Esophagus muscularis mucosa (tissue), 4 donors: ENCODE measurements around the gene TMEM94. TPM values are rescaled to one million over a fixed set of nuclear protein-coding genes. Genes with fewer than 3 reads are reported as not detected.
A peak's percentile ranks its signal among the peaks of the same experiment; 100 is the strongest.

Experiments
- DNase-seq: peaks from one replicate; pipeline ENCODE4 v3.0.0-alpha.2; 2017; ENCODE audit errors: extremely low spot score
- H3K27ac ChIP-seq, 4 donors: fragments of 200-600 bp; sonication (generic); replicated peaks in 1 of 4; 1 replicate in 3 of 4; 2 replicates in 1 of 4; pipeline ENCODE4 v1.5.1; 2016 to 2019; ENCODE audit warnings: mild to moderate bottlenecking in 1 of 4
- H3K27me3 ChIP-seq, 4 donors: fragments of 200-600 bp; sonication (generic); one replicate each; pipeline versions ENCODE4 v1.5.1 to v1.6.0; 2016 to 2019
- H3K36me3 ChIP-seq, 4 donors: fragments of 200-600 bp; sonication (generic); one replicate each; pipeline ENCODE4 v1.5.1; 2016 to 2019
- H3K4me1 ChIP-seq, 4 donors: fragments of 200-600 bp; sonication (generic); one replicate each; pipeline ENCODE4 v1.5.1; 2016 to 2019
- H3K4me3 ChIP-seq, 4 donors: fragments of 200-600 bp; sonication (generic); 1 replicate in 2 of 4; 2 replicates in 2 of 4; pipeline ENCODE4 v1.5.1; 2016 to 2019; ENCODE audit warnings: mild to moderate bottlenecking in 4 of 4, moderate library complexity in 1 of 4
- H3K9me3 ChIP-seq, 4 donors: fragments of 200-600 bp; sonication (generic); 1 replicate in 3 of 4; 2 replicates in 1 of 4; pipeline ENCODE4 v1.5.1; 2016 to 2019
- CTCF ChIP-seq, 3 experiments: fragments of 200-600 bp in 2 of 3; fragments of 450-650 bp in 1 of 3; sonication (generic) in 2 of 3; IDR thresholded peaks; one replicate each; pipeline ENCODE4 v1.5.1; 2017 to 2019; ENCODE audit warnings: antibody characterized with exemption in 3 of 3, mild to moderate bottlenecking in 2 of 3, moderate library complexity in 1 of 3
- EP300 ChIP-seq: sonication (generic); formaldehyde crosslinking; IDR thresholded peaks from one replicate; pipeline ENCODE4 v1.6.1; 2017; ENCODE audit warnings: antibody characterized with exemption
- POLR2A ChIP-seq: fragments of 450-650 bp; IDR thresholded peaks from one replicate; pipeline ENCODE4 v1.6.1; 2017; ENCODE audit warnings: antibody characterized with exemption, moderate library complexity, mild to moderate bottlenecking, low read depth
- POLR2AphosphoS5 ChIP-seq, 2 donors: sonication (generic); formaldehyde crosslinking; IDR thresholded peaks; one replicate each; pipeline ENCODE4 v1.6.1; 2017; ENCODE audit warnings: antibody characterized with exemption in 2 of 2
- WGBS: methylation state at CpG from one replicate; pipeline ENCODE4 v1.1.5; 2018; 5-methylcytosine and 5-hydroxymethylcytosine counted together
- intact Hi-C: fragments of 100-400 bp; cut with DNase I; formaldehyde crosslinking; loops from one replicate; pipeline ENCODE4 v1.15.1; 2023
- total RNA-seq, 4 donors: library from RNA; depleted of rRNA; stranded (reverse); fragments of >200 nt; gene quantifications; one replicate each; pipeline versions ENCODE4 v1.1.0 to v1.2.1, GENCODE V29; 2016

The TMEM94 gene
- total RNA-seq, 4 donors from 2014 or later = 35.3 to 71.4 (median 46.3) TPM

GRCh38 chr17:75457047-75457654, 716 bp downstream of the TMEM94 start:
- H3K4me3 ChIP-seq = peak overlapping the region; percentile 90 to 96 (median 92)
- intact Hi-C loops = no loop called here
- WGBS = 0% methylated on average over 21 of the region's 38 CpGs
- no peaks in the 10 kb centered on the region for H3K27me3 ChIP-seq
- peak overlapping the region; percentile 90 to 94 (median 91) for H3K27ac ChIP-seq
- no peaks in the 10 kb centered on the region for H3K9me3 ChIP-seq
- peaks cover 34 to 46% (median 40%) of the 10 kb centered on the region in 4 donors for H3K4me1 ChIP-seq
- H3K36me3 ChIP-seq = no peaks in the 10 kb centered on the region
- TF ChIP-seq EP300 (no peak), POLR2A (no peak), POLR2AphosphoS5 (IDR thresholded peaks at IDR 0.05) (peak; percentile 37 to 42), CTCF (IDR thresholded peaks at IDR 0.05) (peak in 1 of 3 experiments; percentile 5)
- DNase-seq = no peak

GRCh38 chr17:75459246-75459589, 2.8 kb downstream of the TMEM94 start:
- peaks cover 0 to 3% (median 0%) of the 10 kb centered on the region in 4 donors for H3K36me3 ChIP-seq
- no peak for TF ChIP-seq EP300
- no peak for TF ChIP-seq POLR2AphosphoS5 (IDR thresholded peaks at IDR 0.05)
- no peak for TF ChIP-seq CTCF (IDR thresholded peaks at IDR 0.05)
- TF ChIP-seq POLR2A = no peak
- no peak for DNase-seq
- no peak overlapping the region for H3K4me3 ChIP-seq
- peak overlapping the region in 3 of 4 donors; percentile 45 to 62 (median 51) for H3K27ac ChIP-seq
- peaks cover 34 to 46% (median 40%) of the 10 kb centered on the region in 4 donors for H3K4me1 ChIP-seq
- intact Hi-C loops = no loop called here
- WGBS = 56% methylated on average over 1 of the region's 1 CpG
- no peaks in the 10 kb centered on the region for H3K9me3 ChIP-seq
- no peaks in the 10 kb centered on the region for H3K27me3 ChIP-seq

GRCh38 chr17:75459590-75460267, 3.3 kb downstream of the TMEM94 start:
- peak overlapping the region; percentile 28 to 62 (median 48) for H3K27ac ChIP-seq
- H3K9me3 ChIP-seq = no peaks in the 10 kb centered on the region
- 67% methylated on average over 9 of the region's 9 CpGs for WGBS
- TF ChIP-seq CTCF (IDR thresholded peaks at IDR 0.05) (no peak), POLR2AphosphoS5 (IDR thresholded peaks at IDR 0.05) (peak in 1 of 2 donors; percentile 16)
- DNase-seq = no peak
- H3K4me1 ChIP-seq = peaks cover 34 to 46% (median 40%) of the 10 kb centered on the region in 4 donors
- no peak overlapping the region for H3K4me3 ChIP-seq
- intact Hi-C loops = no loop called here
- H3K27me3 ChIP-seq = no peaks in the 10 kb centered on the region
- peaks cover 0 to 3% (median 0%) of the 10 kb centered on the region in 4 donors for H3K36me3 ChIP-seq

- Histone ChIP-seq H3K27ac (peak overlapping the region in 3 of 4 donors; percentile 28 to 62 (median 51)), H3K4me3 (no peak overlapping the region), H3K27me3 (no peaks in the 10 kb centered on the region), H3K4me1 (peaks cover 34 to 44% (median 39%) of the 10 kb centered on the region in 4 donors), H3K36me3 (peaks cover 0 to 3% (median 0%) of the 10 kb centered on the region in 4 donors), H3K9me3 (no peaks in the 10 kb centered on the region)
- 93% methylated on average over 4 of the region's 4 CpGs for WGBS
- DNase-seq = no peak
- no peak for TF ChIP-seq POLR2A
- no peak for TF ChIP-seq CTCF (IDR thresholded peaks at IDR 0.05)
- TF ChIP-seq EP300 = no peak
- no peak for TF ChIP-seq POLR2AphosphoS5 (IDR thresholded peaks at IDR 0.05)
- intact Hi-C loops = no loop called here
Observed at GRCh38 chr17:75460295-75460694, 3.9 kb downstream of the TMEM94 start.
